GM12878 (cell line): ENCODE results near the gene ADGRF4. TPM values are rescaled to one million over a fixed set of nuclear protein-coding genes. Genes with fewer than 3 reads are reported as not detected.
A peak's percentile ranks its signal among the peaks of the same experiment; 100 is the strongest.

Experiments used
- BHLHE40 ChIP-seq, 2 experiments: fragments of 450-650 bp in 1 of 2; IDR thresholded peaks; 2 replicates each; pipeline ENCODE4 v1.6.1; 2011 to 2017; ENCODE audit warnings: low read depth in 2 of 2, borderline replicate concordance in 1 of 2, improper control_type of control experiment in 1 of 2, low read length in 1 of 2, mild to moderate bottlenecking in 1 of 2
- CBFB ChIP-seq: IDR thresholded peaks from 2 replicates; pipeline ENCODE4 v1.6.1; 2016; ENCODE audit warnings: antibody characterized with exemption, low read depth
- DPF2 ChIP-seq: fragments of 450-650 bp; IDR thresholded peaks from 2 replicates; pipeline ENCODE4 v1.6.1; 2017; ENCODE audit warnings: mild to moderate bottlenecking
- E2F4 ChIP-seq: IDR thresholded peaks from 2 replicates; pipeline ENCODE4 v1.6.1; 2012; ENCODE audit warnings: low read depth, low read length, improper control_type of control experiment
- EZH2 ChIP-seq: IDR thresholded peaks from 2 replicates; pipeline ENCODE4 v1.6.1; 2012; ENCODE audit warnings: low read depth, mild to moderate bottlenecking, control low read depth, inconsistent platforms, low read length, borderline replicate concordance; ENCODE audit not compliant: control insufficient read depth
- FOXM1 ChIP-seq: IDR thresholded peaks from 2 replicates; pipeline ENCODE4 v1.6.1; 2012; ENCODE audit warnings: low read depth, mild to moderate bottlenecking, inconsistent platforms, low read length, moderate library complexity
- HDGF ChIP-seq: fragments of 450-650 bp; IDR thresholded peaks from 2 replicates; pipeline ENCODE4 v1.6.1; 2016; ENCODE audit warnings: antibody characterized with exemption
- IKZF2 ChIP-seq, 2 experiments: fragments of 450-650 bp; IDR thresholded peaks; 2 replicates each; pipeline ENCODE4 v1.6.1; 2017; ENCODE audit warnings: mild to moderate bottlenecking in 2 of 2, moderate library complexity in 2 of 2
- JUNB ChIP-seq: IDR thresholded peaks from 2 replicates; pipeline ENCODE4 v1.6.1; 2016; ENCODE audit warnings: antibody characterized with exemption, mild to moderate bottlenecking
- KLF5 ChIP-seq: fragments of 450-650 bp; IDR thresholded peaks from 2 replicates; pipeline ENCODE4 v1.6.1; 2014; ENCODE audit warnings: mild to moderate bottlenecking; ENCODE audit not compliant: partially characterized antibody
- MEF2A ChIP-seq: IDR thresholded peaks from 2 replicates; pipeline ENCODE4 v1.6.1; 2011; ENCODE audit warnings: low read depth, mild to moderate bottlenecking, low read length, moderate library complexity; ENCODE audit not compliant: insufficient read depth
- MLLT1 ChIP-seq: fragments of 450-650 bp; IDR thresholded peaks from 2 replicates; pipeline ENCODE4 v1.6.1; 2016; ENCODE audit warnings: mild to moderate bottlenecking
- MTA2 ChIP-seq: fragments of 450-650 bp; IDR thresholded peaks from 2 replicates; pipeline ENCODE4 v1.6.1; 2016; ENCODE audit warnings: low read depth, mild to moderate bottlenecking, moderate library complexity
- MYB ChIP-seq: fragments of 150-350 bp; IDR thresholded peaks from 2 replicates; pipeline ENCODE4 v1.6.1; 2014; ENCODE audit warnings: mild to moderate bottlenecking, low read depth, low read length, borderline replicate concordance
- NBN ChIP-seq: fragments of 450-650 bp; IDR thresholded peaks from 2 replicates; pipeline ENCODE4 v1.6.1; 2016
- NFIC ChIP-seq: IDR thresholded peaks from 2 replicates; pipeline ENCODE4 v1.6.1; 2012; ENCODE audit warnings: low read depth, mild to moderate bottlenecking, inconsistent platforms, low read length, moderate library complexity
- PAX5 ChIP-seq: IDR thresholded peaks from 2 replicates; pipeline ENCODE4 v1.6.1; 2011; ENCODE audit warnings: low read depth, low read length, borderline replicate concordance
- POLR2A ChIP-seq: IDR thresholded peaks from 2 replicates; pipeline ENCODE4 v1.6.1; 2011; ENCODE audit warnings: low read depth, mild to moderate bottlenecking, low read length
- RCOR1 ChIP-seq: conservative IDR thresholded peaks from 2 replicates; pipeline ENCODE4 v1.6.1; 2012; ENCODE audit warnings: low read depth, low read length, improper control_type of control experiment
- RELA ChIP-seq: fragments of 450-650 bp; IDR thresholded peaks from 2 replicates; pipeline ENCODE4 v1.8.0; 2014; ENCODE audit warnings: borderline replicate concordance; ENCODE audit not compliant: partially characterized antibody
- RELB ChIP-seq: fragments of 450-650 bp; IDR thresholded peaks from 2 replicates; pipeline ENCODE4 v1.6.1; 2017; ENCODE audit warnings: low read depth, mild to moderate bottlenecking, moderate library complexity
- RUNX3 ChIP-seq: IDR thresholded peaks from 2 replicates; pipeline ENCODE4 v1.6.1; 2012; ENCODE audit warnings: low read length, inconsistent platforms
- SPI1 ChIP-seq: IDR thresholded peaks from 2 replicates; pipeline ENCODE4 v1.6.1; 2011; ENCODE audit warnings: low read depth, mild to moderate bottlenecking, low read length, moderate library complexity, borderline replicate concordance; ENCODE audit not compliant: insufficient read depth
- SREBF1 ChIP-seq: IDR thresholded peaks from 2 replicates; pipeline ENCODE4 v1.6.1; 2012; ENCODE audit warnings: mild to moderate bottlenecking, low read length
- TARDBP ChIP-seq: IDR thresholded peaks from 2 replicates; pipeline ENCODE4 v1.6.1; 2016; ENCODE audit warnings: borderline replicate concordance
- TBL1XR1 ChIP-seq: IDR thresholded peaks from 2 replicates; pipeline ENCODE4 v1.6.1; 2012; ENCODE audit warnings: low read depth, low read length, improper control_type of control experiment
- TCF7 ChIP-seq: IDR thresholded peaks from 2 replicates; pipeline ENCODE4 v1.6.1; 2014; ENCODE audit warnings: antibody characterized with exemption, borderline replicate concordance
- USF2 ChIP-seq: IDR thresholded peaks from 2 replicates; pipeline ENCODE4 v1.6.1; 2011; ENCODE audit warnings: low read depth, low read length, improper control_type of control experiment, borderline replicate concordance
- ZNF24 ChIP-seq: fragments of 450-650 bp; IDR thresholded peaks from 2 replicates; pipeline ENCODE4 v1.6.1; 2017; ENCODE audit warnings: antibody characterized with exemption, mild to moderate bottlenecking
- ZNF274 ChIP-seq: IDR thresholded peaks from one replicate; pipeline ENCODE4 v1.8.0; 2011; ENCODE audit not compliant: insufficient read length, insufficient read depth
- polyA plus RNA-seq, 11 experiments: library from polyadenylated mRNA; depleted of rRNA in 4 of 11; unstranded in 6 of 11; stranded (reverse) in 5 of 11; fragments of >200 nt; fragmentation: Nextera tagmentation in 4 of 11; fragmentation: Illumina TruSeq in 1 of 11; extraction: Ambion mirVana in 4 of 11; extraction: Trizol in 1 of 11; gene quantifications; 1 replicate in 1 of 11; 2 replicates in 10 of 11; pipeline versions ENCODE4 v1.2.1 to v1.2.3, GENCODE V29; 2011 to 2016; ENCODE audit warnings: inconsistent platforms in 2 of 11, missing spikeins in 2 of 11, low read depth in 1 of 11
- total RNA-seq, 4 experiments: library from RNA; depleted of rRNA in 3 of 4; stranded (reverse); fragments of >200 nt in 3 of 4; fragmentation: Illumina TruSeq in 1 of 4; extraction: Trizol in 1 of 4; gene quantifications; 2 replicates each; pipeline versions ENCODE4 v1.2.1 to v1.2.3, GENCODE V29; 2013 to 2021

The ADGRF4 gene
- total and polyA plus RNA-seq, 10 of the 15 experiments (the other 5 are each of a cell fraction or from before 2014, with no cell fraction given): 0.04 to 0.12 (median 0.06) TPM; not detected in 5

GRCh38 chr6:47722194-47722593 lies 23.8 kb downstream of the ADGRF4 start (continued):
- TF ChIP-seq HDGF: no peak
- peak; percentile 75 for TF ChIP-seq NFIC
- TF ChIP-seq POLR2A: no peak
- TF ChIP-seq SREBF1: no peak
- TF ChIP-seq NBN: 0 out of 2 replicates have a peak, but pooled peaks have one; percentile 25
- no peak for TF ChIP-seq EZH2
- TF ChIP-seq RELA: no peak
- peak; percentile 48; the same call in 1 of the 2 replicates for TF ChIP-seq PAX5
- peak; percentile 54; the same call in 1 of the 2 replicates for TF ChIP-seq SPI1
- TF ChIP-seq ZNF24: peak; percentile 70
- TF ChIP-seq CBFB: no peak
- no peak for TF ChIP-seq MYB
- TF ChIP-seq TBL1XR1: no peak
- TF ChIP-seq RELB: 0 out of 2 replicates have a peak, but pooled peaks have one; percentile 17
- peak; percentile 69 for TF ChIP-seq JUNB
- peak; percentile 97 for TF ChIP-seq RUNX3
- TF ChIP-seq TARDBP: no peak
- peak; percentile 68; the same call in 1 of the 2 replicates for TF ChIP-seq FOXM1
- no peak for TF ChIP-seq ZNF274
- TF ChIP-seq IKZF2 (IDR thresholded peaks at IDR 0.05): peak in 1 of 2 experiments; percentile 48; a peak in 2 of 4 replicates
- TF ChIP-seq BHLHE40 (IDR thresholded peaks at IDR 0.05; ENCODE audit: borderline replicate concordance in 1 of 2, low read depth in 2 of 2, low read length in 1 of 2): peak; percentile 52 to 53; a peak in 2 of 4 replicates
- peak; percentile 47; the same call in 1 of the 2 replicates for TF ChIP-seq MLLT1
- 0 out of 2 replicates have a peak, but pooled peaks have one; percentile 25 for TF ChIP-seq MEF2A
- TF ChIP-seq DPF2: 0 out of 2 replicates have a peak, but pooled peaks have one; percentile 21
- TF ChIP-seq MTA2: peak; percentile 83
- peak; percentile 31; the same call in 1 of the 2 replicates for TF ChIP-seq TCF7
- no peak for TF ChIP-seq RCOR1
- no peak for TF ChIP-seq KLF5
- no peak for TF ChIP-seq USF2
- no peak for TF ChIP-seq E2F4
